T-helper 1 cell treated with Interleukin-12 subunit alpha and Interleukin-12 subunit beta and Interleukin-4 antibody, amounts not matched to agents 30 μg/mL and 1 μg/mL, for 36 hours (primary cell): Measurements from ENCODE around the gene MAP6.

Experiments used
- H3K27ac Mint-ChIP-seq: one replicate; pipeline ENCODE4 v1.8.0; 2021; ENCODE audit warnings: mild to moderate bottlenecking, mixed read lengths
- H3K27me3 Mint-ChIP-seq: one replicate; pipeline ENCODE4 v1.8.0; 2021; ENCODE audit warnings: low read depth, mixed read lengths
- H3K36me3 Mint-ChIP-seq: one replicate; pipeline ENCODE4 v1.8.0; 2021; ENCODE audit warnings: low read depth, mixed read lengths
- H3K4me1 Mint-ChIP-seq: one replicate; pipeline ENCODE4 v1.8.0; 2021; ENCODE audit warnings: low read depth, mixed read lengths
- H3K4me3 Mint-ChIP-seq: one replicate; pipeline ENCODE4 v1.8.0; 2021; ENCODE audit warnings: mild to moderate bottlenecking, moderate library complexity, mixed read lengths
- H3K9me3 Mint-ChIP-seq: one replicate; pipeline ENCODE4 v1.8.0; 2021; ENCODE audit warnings: mixed read lengths

Gene MAP6

DNA sequence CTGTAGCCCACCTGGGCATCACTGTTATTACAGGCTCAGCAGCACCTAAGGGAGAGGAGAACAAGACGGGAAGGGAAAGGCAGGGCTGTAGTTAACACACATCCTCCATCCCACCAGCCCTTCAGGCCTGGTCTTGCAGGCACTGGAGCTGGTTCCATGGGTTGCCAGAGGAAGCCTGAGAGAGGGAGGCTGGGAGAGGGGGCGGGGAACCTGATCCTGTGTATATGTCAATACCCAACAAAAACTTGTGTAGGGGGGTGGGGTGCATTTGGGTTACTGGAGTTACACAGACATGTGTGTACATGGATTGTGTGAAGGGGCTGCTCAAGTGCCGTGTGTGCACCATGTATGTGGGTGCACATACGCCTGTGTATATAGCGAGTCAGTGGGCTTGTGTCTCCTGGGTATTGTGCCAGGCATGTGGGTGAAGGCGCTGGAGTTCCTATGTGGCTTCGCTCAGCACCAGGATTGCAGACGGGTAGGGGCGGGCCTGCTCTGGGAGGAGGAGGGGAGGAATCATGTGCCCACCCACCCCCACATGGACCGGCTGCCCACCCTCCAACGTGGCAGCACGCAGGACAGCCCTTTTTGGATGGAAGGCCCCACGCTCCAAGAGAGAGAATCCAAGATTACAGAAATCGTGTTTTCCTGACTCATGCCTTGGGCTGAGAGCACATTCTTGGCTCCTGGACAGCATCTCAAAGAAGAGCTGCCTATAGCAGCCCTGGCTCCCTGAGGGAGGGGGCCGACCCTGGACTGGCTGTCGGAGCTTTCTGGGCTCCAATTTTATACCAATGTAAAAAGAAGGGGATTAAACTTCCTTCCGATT, 111.0 kb downstream of the MAP6 start:
- Mint-ChIP-seq H3K27ac (no peak overlapping the region), H3K4me1 (peaks cover 16% of the 10 kb centered on the region), H3K36me3 (no peaks in the 10 kb centered on the region), H3K27me3 (peaks cover 14% of the 10 kb centered on the region), H3K4me3 (no peak overlapping the region), H3K9me3 (no peaks in the 10 kb centered on the region)

DNA sequence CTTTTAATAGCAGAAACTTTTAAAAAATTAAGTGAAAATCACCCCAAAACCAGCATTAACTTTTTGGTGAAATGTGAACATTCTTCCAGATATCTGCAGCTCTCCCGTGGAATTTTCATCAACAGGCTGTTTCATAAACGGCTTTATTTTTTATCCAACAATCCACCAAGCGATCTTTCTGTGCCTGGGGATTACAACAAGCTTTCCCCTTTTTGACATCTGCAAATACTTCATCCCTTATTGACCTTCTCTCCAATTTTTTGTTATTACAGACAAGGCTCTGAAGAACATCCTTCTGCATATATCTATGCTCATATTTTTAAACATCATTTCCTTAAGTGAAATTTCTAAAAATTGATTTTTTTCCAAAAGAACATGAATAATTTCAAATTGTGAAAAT, 112.6 kb downstream of the MAP6 start:
- Mint-ChIP-seq H3K4me1 (peaks cover 5% of the 10 kb centered on the region), H3K27me3 (peaks cover 14% of the 10 kb centered on the region), H3K36me3 (no peaks in the 10 kb centered on the region), H3K4me3 (no peak overlapping the region), H3K9me3 (no peaks in the 10 kb centered on the region), H3K27ac (no peak overlapping the region)

DNA sequence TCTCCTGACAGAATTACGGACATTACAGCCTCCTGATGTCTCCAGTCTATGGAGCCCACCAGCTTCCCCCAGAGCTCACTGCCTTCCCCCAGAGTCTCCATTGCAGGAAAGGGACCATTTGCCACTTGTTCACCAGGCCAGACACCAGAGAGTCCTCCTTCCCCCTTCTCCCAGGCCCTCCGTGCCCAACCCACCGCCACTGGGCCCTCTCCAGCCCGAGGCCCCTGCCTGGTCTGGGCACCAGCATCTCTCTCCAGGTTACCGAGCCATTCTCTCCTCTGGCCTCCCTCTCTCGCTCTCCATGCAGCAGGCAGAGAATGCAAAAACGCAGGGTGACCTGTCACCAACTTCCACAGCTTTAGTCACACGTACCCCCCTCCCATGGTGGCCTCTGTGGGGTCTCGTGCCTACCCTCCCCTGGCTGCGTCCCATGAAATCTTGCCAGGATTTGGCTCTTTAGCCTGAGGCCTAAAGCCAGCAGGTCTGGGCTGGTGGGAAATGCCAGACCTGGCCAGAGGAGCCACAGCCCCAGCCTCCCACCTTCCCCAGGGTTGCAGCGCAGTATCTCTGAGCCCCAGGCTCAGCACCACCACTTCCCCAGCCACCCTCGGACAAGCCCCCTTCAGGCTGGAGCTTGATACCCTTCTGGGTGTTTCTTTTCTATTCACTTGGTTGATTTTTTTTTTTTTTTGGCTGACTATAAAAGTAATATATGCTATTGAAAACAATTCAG, 113.6 kb downstream of the MAP6 start:
- Mint-ChIP-seq H3K36me3 (no peaks in the 10 kb centered on the region), H3K4me3 (no peak overlapping the region), H3K27me3 (peaks cover 9% of the 10 kb centered on the region), H3K9me3 (no peaks in the 10 kb centered on the region), H3K27ac (peak overlapping the region; percentile 34), H3K4me1 (no peaks in the 10 kb centered on the region)

DNA sequence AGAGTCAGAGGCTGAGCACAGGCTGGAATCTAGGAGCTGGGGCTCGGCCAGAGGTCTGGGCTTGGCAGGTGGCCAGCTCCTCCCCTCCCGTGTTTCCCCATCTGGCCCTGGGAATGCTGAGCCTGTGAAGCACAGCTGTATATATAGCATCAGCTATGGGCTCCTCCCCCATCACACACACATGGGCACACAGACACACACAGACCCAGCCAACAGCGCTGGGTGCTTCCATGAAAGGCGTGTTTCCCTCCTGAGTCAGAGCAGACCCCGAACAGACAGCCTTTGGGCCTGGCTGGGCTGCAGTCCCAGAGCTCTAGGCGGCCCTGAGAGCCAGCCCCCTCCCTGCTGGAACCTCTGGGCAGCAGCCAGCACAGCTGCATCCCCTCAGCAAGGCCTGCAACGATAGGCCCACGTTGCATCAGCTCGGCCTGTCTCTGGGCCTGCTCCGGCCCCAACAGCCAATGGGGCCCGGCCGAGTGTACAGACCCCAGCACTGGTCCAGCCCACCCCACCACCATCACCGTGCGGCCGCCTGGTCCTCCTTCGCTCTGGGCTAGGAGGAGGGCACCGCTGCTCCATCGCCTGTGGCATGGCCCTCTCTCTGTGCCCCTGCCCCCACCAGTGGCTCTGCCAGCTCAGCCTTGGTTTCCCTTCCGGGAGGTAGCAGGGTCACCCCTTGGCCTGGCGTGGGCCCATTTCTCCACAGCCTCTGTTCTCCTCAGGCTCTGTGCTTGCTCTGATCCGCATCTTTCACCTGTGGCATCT, 114.4 kb downstream of the MAP6 start:
- peaks cover 9% of the 10 kb centered on the region for H3K27me3 Mint-ChIP-seq
- H3K27ac Mint-ChIP-seq, result peak overlapping the region; percentile 34
- H3K4me3 Mint-ChIP-seq, result no peak overlapping the region
- H3K9me3 Mint-ChIP-seq, result no peaks in the 10 kb centered on the region
- no peaks in the 10 kb centered on the region for H3K4me1 Mint-ChIP-seq
- H3K36me3 Mint-ChIP-seq, result no peaks in the 10 kb centered on the region

DNA sequence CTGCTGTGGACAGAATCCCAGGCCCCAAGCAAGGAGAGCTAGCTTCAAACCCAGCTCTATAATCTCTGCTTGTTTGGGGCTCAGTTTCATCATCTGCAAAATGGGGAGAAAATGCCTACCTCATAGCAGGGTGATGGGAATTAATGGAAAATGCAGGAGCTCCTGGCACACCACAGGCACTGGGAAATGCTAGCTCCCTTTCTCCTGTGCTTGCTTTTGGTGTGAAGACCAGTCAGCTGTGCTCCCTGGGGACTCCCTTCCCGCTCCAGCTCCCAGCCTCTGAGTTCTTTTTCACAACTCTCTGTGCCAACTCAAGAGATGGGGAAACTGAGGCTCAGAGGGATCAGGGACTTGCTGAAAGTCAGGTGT, 115.0 kb downstream of the MAP6 start:
- Mint-ChIP-seq H3K27me3 (peaks cover 9% of the 10 kb centered on the region), H3K9me3 (no peaks in the 10 kb centered on the region), H3K27ac (no peak overlapping the region), H3K4me3 (no peak overlapping the region), H3K4me1 (peaks cover 2% of the 10 kb centered on the region), H3K36me3 (no peaks in the 10 kb centered on the region)

DNA sequence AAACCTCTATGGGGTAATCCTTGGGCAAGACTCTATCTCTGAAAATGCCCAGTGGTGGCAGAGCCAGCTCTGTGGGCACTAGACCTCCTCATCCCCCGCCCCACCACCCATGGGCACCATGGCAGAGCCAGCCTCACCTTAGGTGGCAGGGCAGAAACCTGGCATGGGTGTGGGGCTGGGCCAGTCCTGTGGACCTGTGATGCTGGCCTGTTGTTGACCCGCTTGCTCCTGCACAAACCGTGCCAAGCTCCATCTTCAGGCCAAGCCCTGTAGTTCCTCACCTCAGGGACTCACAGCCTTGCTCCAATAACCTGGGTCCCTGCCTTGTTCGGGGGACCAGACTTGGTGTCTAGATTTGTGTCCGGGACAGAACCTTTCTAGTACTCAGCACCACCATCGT, 115.7 kb downstream of the MAP6 start:
- Mint-ChIP-seq H3K27ac (no peak overlapping the region), H3K9me3 (no peaks in the 10 kb centered on the region), H3K4me1 (peaks cover 2% of the 10 kb centered on the region), H3K36me3 (no peaks in the 10 kb centered on the region), H3K27me3 (peaks cover 9% of the 10 kb centered on the region), H3K4me3 (no peak overlapping the region)

DNA sequence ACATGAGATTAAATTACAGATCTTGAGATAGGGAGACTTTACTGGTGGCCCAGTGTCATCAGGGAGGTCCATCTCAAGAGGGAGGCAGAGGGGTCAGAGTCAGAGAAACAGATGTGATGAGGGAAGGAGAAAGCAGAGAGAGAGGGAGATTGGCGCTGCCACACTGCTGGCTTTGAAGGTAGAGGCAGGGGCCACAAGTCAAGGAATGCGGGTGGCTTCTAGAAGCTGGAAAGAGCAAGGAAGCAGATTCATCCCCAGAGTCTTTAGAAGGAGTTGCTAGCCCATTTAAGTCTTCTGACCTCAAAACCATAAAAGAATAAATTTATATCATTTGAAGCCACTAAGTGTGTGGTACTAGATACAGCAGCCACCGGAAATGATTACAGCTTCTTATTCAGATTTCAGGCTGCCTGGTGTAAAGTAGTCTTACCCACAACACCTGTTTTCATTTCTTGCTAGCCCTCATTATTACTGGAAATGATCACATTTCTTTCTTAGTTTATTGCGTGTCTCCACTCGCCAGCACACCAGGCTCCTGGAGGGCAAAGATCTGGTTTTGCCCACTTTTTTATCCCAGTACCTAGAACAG, 119.4 kb downstream of the MAP6 start:
- Mint-ChIP-seq H3K27me3 (peaks cover 4% of the 10 kb centered on the region), H3K36me3 (no peaks in the 10 kb centered on the region), H3K4me1 (peaks cover 2% of the 10 kb centered on the region), H3K9me3 (no peaks in the 10 kb centered on the region), H3K4me3 (no peak overlapping the region), H3K27ac (no peak overlapping the region)

DNA sequence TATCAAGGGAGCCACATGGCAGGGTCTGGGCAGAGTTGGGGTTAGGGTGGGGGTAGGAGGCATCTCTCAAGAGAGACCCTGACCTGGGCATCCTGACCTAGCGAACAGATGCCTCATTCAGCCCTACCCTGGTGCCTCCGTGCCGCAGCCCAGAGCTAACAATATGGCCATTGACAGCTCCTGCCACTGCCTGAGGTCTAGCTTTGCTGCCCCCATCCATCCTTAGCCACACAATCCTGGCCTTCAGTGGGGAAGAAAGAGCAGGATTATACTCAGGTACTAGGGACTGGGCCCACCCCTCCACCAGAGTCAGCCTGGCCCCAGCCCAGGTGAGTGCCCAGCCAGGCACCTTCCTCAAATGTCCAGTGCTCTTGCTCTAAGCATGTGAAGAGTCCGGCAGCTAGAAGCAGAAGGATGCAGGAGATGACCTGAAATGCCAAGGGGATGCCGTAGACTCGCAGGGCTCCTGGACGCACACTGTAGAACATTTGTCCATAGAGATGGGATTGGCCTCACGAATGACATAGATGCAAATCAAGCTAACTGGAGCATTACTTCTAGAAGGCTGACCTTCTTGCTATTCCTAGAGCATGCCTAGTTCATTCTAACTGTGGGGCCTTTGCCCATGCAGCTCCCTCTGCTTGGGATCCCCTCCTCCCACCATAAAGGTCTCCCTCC, 120.1 kb downstream of the MAP6 start:
- no peak overlapping the region for H3K4me3 Mint-ChIP-seq
- H3K9me3 Mint-ChIP-seq, result no peaks in the 10 kb centered on the region
- peaks cover 4% of the 10 kb centered on the region for H3K27me3 Mint-ChIP-seq
- H3K4me1 Mint-ChIP-seq, result peaks cover 2% of the 10 kb centered on the region
- no peaks in the 10 kb centered on the region for H3K36me3 Mint-ChIP-seq
- H3K27ac Mint-ChIP-seq, result no peak overlapping the region

DNA sequence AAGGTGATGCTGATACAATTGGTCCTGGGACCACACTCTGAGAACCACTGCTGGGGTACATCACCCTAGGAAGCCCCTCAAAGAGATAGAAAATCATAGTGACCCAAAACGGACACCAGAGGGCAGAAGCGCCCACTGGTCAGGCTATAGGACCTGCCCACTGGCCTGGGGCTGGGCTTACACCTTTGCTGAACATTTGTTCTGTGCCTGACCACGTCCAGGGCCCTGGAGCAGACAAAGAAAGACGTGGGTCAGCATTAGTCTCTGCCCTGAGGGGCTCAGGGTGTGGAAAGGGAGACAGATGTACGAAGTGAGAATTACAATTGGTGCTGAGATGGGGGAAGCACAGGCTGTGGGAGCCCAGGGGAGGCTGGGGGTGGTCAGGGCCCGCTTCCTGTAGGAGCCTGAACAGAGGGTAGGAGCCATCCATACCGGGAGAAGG, 121.2 kb downstream of the MAP6 start:
- Mint-ChIP-seq H3K9me3 (no peaks in the 10 kb centered on the region), H3K4me3 (no peak overlapping the region), H3K4me1 (peaks cover 2% of the 10 kb centered on the region), H3K27ac (no peak overlapping the region), H3K36me3 (no peaks in the 10 kb centered on the region), H3K27me3 (peaks cover 4% of the 10 kb centered on the region)

DNA sequence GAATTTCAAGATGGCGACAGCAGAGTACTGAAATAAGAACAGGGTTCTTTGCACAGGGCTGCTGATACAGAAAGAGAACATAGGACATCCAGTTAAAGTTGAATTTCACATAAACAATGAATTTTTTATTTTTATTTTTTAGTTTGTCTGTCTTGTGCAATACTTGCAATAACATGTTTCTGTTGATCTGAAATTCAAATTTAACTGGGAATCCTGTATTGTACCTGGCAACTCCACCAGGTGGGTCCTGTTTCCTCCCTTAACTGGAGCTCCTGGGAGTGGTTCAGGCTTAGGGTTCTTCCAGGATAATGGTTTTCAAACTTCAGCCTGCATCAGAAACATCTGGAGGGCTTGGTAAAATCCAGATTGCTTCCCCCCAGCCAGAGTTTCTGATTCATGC, 121.7 kb downstream of the MAP6 start:
- Mint-ChIP-seq H3K4me3 (no peak overlapping the region), H3K4me1 (peaks cover 2% of the 10 kb centered on the region), H3K36me3 (no peaks in the 10 kb centered on the region), H3K27me3 (peaks cover 4% of the 10 kb centered on the region), H3K27ac (no peak overlapping the region), H3K9me3 (no peaks in the 10 kb centered on the region)

DNA sequence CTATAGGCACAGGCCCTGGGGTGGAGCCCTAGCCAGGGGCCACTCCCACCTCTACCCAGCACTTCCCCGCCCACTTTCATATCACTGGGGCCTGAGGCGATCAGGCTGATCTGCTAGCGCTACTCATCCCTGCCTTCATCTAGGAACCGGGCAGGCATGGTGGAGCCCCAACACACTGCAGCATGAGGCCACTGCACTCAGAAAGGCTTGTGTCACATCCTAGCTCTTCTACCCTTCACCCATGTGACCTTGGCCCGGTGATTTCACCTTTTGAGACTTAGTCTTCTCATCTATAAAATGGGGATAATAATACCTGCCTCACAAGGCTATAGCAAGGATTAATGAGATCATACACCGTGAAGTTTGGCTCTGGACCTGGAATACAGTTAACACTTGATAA, 125.0 kb downstream of the MAP6 start:
- Mint-ChIP-seq H3K4me3 (no peak overlapping the region), H3K9me3 (no peaks in the 10 kb centered on the region), H3K27me3 (peaks cover 4% of the 10 kb centered on the region), H3K36me3 (no peaks in the 10 kb centered on the region), H3K4me1 (no peaks in the 10 kb centered on the region), H3K27ac (no peak overlapping the region)

DNA sequence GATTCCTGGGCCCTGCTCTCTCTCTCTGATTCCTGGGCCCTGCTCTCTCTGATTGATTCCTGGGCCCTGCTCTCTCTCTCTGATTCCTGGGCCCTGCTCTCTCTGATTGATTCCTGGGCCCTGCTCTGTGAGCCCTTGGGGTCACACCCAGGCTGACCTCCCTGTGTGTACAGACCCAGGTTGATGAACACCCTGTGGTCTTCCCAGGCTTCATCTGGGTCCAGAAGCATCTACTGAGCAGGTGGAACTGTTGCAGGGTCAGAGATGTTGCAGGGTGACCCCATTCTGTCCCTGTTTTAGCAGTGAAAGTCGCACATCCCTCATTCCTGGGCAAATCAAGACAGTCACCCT, 126.8 kb downstream of the MAP6 start:
- peaks cover 4% of the 10 kb centered on the region for H3K27me3 Mint-ChIP-seq
- H3K27ac Mint-ChIP-seq, result no peak overlapping the region
- H3K4me1 Mint-ChIP-seq, result peaks cover 16% of the 10 kb centered on the region
- no peaks in the 10 kb centered on the region for H3K9me3 Mint-ChIP-seq
- H3K36me3 Mint-ChIP-seq, result no peaks in the 10 kb centered on the region
- no peak overlapping the region for H3K4me3 Mint-ChIP-seq

DNA sequence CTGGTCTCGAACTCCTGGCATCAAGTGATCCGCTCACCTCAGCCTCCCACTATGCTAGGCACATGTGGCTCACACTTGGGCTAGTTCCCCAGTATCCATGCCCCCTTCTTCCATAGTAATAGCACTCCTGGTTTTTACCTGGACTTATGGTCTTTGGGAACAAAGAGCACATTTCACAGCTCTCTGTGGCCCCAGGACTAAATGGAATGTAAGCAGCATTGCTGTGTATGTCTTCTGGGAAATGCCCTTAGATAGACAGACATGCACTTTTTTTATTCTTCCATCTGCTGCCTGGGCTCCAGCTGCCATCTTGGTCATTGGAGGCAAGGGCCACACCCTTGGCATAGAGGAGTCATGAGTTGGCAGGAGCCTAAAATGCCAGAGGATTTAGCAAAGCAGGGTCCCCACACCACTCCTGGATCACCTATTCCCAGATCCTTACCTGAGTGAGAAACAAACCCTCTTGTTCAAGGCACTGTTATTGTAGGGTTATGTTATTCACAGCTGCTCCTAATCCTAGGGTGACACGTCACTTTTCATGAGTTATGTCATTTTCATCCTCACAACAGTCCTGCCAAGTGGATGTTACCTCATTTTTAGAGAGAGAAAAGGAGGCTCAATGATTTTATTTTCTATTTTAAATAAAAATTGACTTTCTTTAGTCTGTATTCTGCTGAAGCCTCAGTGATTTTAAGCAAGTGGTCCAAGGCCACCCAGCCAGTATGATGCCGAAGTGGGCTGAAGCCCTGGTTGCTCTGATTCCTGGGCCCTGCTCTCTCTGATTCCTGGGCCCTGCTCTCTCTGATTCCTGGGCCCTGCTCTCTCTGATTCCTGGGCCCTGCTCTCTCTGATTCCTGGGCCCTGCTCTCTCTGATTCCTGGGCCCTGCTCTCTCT, 127.4 kb downstream of the MAP6 start:
- Mint-ChIP-seq H3K36me3 (no peaks in the 10 kb centered on the region), H3K4me1 (peaks cover 22% of the 10 kb centered on the region)

More for the DNA sequence above, 127.4 kb downstream of the MAP6 start:
- no peaks in the 10 kb centered on the region for H3K9me3 Mint-ChIP-seq
- no peak overlapping the region for H3K27ac Mint-ChIP-seq
- no peak overlapping the region for H3K4me3 Mint-ChIP-seq
- peaks cover 4% of the 10 kb centered on the region for H3K27me3 Mint-ChIP-seq
